Measurements from ENCODE around the gene MAPK10.

- no peak for TF ChIP-seq REST (IDR thresholded peaks at IDR 0.05; ENCODE audit: insufficient read depth in 1 of 2, low read depth in 2 of 2, low read length in 2 of 2)
- no peak for TF ChIP-seq POLR2AphosphoS5 (IDR thresholded peaks at IDR 0.05; ENCODE audit: low read depth, low read length)
- TF ChIP-seq FOXP2 (optimal IDR thresholded peaks at IDR 0.05; ENCODE audit: borderline replicate concordance, extremely low read depth, extremely low read length, insufficient read depth): no peak
Observed at GRCh38 chr4:86271057-86271456, 88.8 kb downstream of the MAPK10 start.

Data from PFSK-1 (cell line).